Activated CD8-positive, alpha-beta memory T cell treated with anti-CD3 and anti-CD28 coated beads for 36 hours (primary cell): ENCODE measurements around the gene ARHGAP6. TPM values are rescaled to one million over a fixed set of nuclear protein-coding genes. Genes with fewer than 3 reads are reported as not detected.

Source experiments
- CTCF ChIA-PET: fragments of 350-600 bp; sonication (Branson Sonifier 250); formaldehyde crosslinking; loops from one replicate; lab custom pipeline; 2021; ENCODE audit warnings: antibody characterized with exemption; lab: Charles Lee
- POLR2A ChIA-PET: fragments of 350-600 bp; sonication (Branson Sonifier 250); formaldehyde crosslinking; loops from one replicate; lab custom pipeline; 2021; ENCODE audit warnings: antibody characterized with exemption; lab: Charles Lee
- total RNA-seq, 2 experiments: library from RNA; stranded (reverse); gene quantifications; one replicate each; pipeline ENCODE4 v1.2.3, GENCODE V29; 2021

Gene ARHGAP6
- total RNA-seq, 2 experiments from 2014 or later, result not detected

DNA sequence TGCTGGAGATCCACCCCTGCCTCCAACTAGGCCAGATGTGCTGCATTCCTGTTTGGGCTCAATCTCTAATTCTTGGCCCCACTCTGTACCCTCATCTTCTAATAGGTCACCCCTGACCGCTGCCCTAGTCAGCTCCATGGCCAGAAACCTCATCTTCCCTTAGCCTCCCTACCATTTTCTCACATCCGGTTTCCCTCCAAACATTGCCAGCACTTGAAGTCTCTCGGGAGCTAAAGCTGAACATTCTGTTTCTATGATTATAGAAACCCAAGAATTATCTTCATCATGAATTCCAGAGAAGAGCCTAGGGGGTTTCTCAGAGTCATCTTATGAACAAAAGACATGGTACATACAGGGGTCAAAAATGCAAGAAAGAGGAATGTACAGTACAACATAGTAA is 192.8 kb downstream of the ARHGAP6 start:
- ChIA-PET POLR2A (no interaction called here), CTCF (no interaction called here)

DNA sequence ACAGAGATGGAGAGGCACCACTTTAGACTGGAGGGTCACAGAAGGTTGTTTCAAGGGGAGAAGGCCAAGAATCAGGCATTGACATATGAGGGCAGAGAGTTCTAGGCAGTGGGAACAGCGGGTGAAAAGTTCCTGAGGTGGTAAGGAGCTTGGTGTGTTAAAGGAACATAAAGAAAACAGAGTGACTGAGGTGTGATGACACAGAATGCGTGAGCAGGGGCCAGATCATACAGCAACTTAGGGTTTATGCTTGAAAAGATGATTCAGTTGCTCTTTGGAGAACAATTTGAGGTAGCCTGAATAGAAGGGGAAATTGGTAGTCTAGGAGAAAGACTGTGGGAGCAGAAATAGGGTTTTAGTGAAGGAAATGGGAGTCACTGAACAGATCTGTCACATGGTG is 193.3 kb downstream of the ARHGAP6 start:
- CTCF ChIA-PET, result no interaction called here

DNA sequence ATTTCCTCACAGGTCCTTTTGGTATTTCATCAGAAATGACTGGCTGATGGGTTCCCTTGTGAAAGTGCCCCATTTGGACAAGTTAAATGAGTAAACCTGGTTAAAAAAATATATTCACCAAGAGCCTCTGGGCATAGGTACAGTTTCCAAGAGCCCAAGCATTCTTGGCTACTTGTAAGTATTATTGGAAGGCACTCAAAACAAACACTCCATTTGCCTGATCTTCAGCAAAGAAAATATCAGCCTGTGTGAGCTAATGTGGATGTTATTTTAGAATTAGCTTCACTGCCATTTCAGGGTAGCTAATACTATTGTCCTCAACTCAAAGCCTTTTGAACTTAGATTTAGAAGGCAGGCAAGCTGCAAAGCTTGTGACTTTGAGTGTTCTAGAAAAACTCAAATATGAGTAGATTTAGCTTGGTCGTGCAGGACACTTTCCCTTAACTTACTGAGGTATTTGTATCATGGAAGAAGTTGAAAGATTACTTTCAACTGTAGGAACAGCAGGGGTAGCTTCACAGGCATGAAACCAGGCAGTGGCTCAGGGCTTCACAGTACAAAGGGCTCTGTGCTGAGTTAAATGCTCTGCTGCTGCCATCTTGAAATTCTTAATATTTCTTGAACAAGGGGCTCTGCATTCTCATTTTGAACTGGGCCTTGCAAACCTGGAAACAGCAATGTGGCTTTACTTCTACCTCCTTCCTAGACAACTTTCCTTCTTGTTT is 195.3 kb downstream of the ARHGAP6 start:
- CTCF ChIA-PET, result no interaction called here
- POLR2A ChIA-PET, result no interaction called here

More for the DNA sequence above, 193.3 kb downstream of the ARHGAP6 start:
- POLR2A ChIA-PET, result no interaction called here

GRCh38 chrX:11465648-11466411 is 199.9 kb downstream of the ARHGAP6 start:
- ChIA-PET CTCF (no interaction called here), POLR2A (no interaction called here)

DNA sequence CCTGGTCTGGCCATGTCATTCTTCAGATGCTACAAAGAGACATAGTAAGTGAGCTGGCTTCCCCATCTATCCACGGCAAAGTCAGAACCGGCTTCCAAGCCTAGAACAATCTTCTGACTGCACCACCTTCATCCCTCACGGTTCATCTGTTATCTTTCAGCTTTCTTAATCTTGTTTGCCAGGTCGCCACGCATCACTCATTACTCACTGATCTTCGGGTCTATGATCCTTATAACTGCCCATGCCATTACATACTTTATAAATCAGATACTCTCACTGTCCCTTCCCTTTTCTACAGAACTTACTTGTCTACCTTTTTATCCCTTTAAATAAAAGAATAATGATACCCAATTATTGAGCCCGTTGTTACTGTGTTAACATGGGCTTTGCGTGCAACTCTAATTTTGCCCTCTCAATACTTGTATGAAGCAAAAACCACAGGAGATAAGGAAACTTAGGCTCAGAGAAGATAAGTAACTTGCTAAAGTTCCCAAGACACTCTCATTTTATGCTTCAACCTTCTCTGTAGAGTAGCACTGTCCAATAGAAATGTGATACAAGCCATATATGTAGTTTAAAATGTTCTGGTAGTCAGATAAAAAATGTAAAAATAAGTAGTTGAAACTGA is 200.8 kb downstream of the ARHGAP6 start:
- ChIA-PET CTCF (no interaction called here), POLR2A (no interaction called here)

- POLR2A ChIA-PET, result no interaction called here
- CTCF ChIA-PET, result no interaction called here
Measured at GRCh38 chrX:11464380-11464779, 201.3 kb downstream of the ARHGAP6 start.

DNA sequence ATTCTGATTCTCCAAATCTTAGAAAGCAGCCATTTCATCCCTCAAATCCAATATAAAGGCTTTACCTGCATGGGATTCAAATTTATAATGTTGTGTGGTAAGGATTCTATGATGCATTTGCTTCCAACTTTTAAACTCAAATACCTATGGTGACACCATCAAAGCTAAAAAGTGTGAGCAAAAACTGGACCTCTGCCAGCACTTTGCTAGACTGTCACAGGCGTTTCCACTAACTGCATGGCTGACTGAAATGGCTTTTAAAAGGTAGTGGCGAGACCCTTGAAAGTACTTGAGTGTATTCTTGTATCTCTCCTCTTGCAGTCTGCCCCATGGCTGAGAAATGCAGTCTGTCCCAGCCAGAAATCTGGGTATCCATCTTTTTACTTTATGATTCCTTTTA is 203.1 kb downstream of the ARHGAP6 start:
- CTCF ChIA-PET, result no interaction called here
- POLR2A ChIA-PET, result no interaction called here

- ChIA-PET POLR2A (no interaction called here), CTCF (no interaction called here)
Measured at GRCh38 chrX:11462136-11462535, 203.6 kb downstream of the ARHGAP6 start.

- CTCF ChIA-PET, result no interaction called here
- POLR2A ChIA-PET, result no interaction called here
Measured at GRCh38 chrX:11461201-11462001, 204.3 kb downstream of the ARHGAP6 start.

DNA sequence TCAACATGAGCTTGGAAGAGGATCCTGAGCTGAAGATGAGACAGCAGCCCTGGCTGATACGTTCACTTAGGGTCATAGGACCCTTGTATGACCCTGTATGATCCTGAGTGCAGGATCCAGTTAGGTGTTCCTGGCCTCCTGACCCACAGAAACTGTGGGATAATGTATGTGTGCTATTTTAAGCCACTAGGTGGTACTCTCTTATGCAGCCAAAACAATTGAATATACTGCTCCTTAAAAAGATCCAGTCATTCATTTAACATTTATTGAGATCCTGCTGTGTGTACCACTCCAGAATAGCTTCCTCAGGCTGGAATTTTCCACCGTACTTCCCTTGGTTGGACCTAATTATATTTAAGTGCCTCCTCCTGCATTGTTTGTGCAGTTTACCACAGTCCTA is 205.4 kb downstream of the ARHGAP6 start:
- POLR2A ChIA-PET, result no interaction called here
- CTCF ChIA-PET, result no interaction called here

- POLR2A ChIA-PET, result no interaction called here
- CTCF ChIA-PET, result no interaction called here
Measured at GRCh38 chrX:11458170-11458569, 207.6 kb downstream of the ARHGAP6 start.

GRCh38 chrX:11451151-11451550 is 214.6 kb downstream of the ARHGAP6 start:
- POLR2A ChIA-PET, result no interaction called here
- CTCF ChIA-PET, result no interaction called here

- ChIA-PET CTCF (no interaction called here), POLR2A (no interaction called here)
Measured at GRCh38 chrX:11450354-11450753, 215.4 kb downstream of the ARHGAP6 start.

DNA sequence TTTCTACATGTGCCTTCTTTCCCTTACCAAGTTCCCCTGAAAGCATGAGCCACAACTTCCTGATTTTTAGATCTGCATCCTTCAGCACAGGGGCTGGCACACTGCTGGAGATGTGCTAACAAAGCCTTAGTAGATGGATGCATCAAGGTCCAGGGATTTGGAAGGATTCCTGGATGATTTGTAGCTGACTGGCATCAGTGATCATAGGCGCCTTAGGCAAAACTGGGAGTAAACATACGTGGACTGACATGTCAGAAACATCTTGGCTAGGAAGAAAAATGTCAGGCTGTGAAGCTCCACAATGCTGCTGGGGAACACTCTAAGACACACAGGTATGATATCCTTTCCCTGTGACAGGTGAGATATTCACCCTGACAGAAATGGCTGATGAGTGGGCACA is 216.1 kb downstream of the ARHGAP6 start:
- ChIA-PET CTCF (no interaction called here), POLR2A (no interaction called here)

- CTCF ChIA-PET, result interaction anchor here (1.0 kb wide), 1 partner anchor 11 kb away, joined by 3 read pairs; no protein-coding TSS in a partner anchor
Measured at GRCh38 chrX:11447418-11447817, 218.3 kb downstream of the ARHGAP6 start.

GRCh38 chrX:11446949-11447348 is 218.8 kb downstream of the ARHGAP6 start:
- CTCF ChIA-PET, result interaction anchor here (1.0 kb wide), 1 partner anchor 11 kb away, joined by 3 read pairs; no protein-coding TSS in a partner anchor
- POLR2A ChIA-PET, result no interaction called here

More at GRCh38 chrX:11447418-11447817, 218.3 kb downstream of the ARHGAP6 start:
- POLR2A ChIA-PET, result no interaction called here

DNA sequence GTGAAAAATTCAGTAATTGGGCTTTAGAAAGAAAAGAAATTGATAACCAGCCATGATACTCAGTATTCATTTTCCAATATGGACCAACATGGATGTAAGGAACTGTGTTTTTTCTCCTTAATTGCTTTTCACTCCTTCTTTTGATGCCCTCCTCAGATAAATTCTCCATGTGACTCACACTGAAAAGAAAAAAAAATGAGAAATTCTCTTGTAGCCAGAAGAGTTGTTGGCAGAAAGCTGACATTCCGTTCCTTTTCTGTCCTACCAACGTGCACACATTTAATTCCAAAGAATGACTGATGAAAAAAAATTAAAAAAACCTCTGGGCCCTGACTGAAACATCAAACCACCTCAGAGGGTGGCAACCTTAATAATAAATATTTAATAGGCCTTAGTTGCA is 219.4 kb downstream of the ARHGAP6 start:
- CTCF ChIA-PET, result no interaction called here
- POLR2A ChIA-PET, result no interaction called here

DNA sequence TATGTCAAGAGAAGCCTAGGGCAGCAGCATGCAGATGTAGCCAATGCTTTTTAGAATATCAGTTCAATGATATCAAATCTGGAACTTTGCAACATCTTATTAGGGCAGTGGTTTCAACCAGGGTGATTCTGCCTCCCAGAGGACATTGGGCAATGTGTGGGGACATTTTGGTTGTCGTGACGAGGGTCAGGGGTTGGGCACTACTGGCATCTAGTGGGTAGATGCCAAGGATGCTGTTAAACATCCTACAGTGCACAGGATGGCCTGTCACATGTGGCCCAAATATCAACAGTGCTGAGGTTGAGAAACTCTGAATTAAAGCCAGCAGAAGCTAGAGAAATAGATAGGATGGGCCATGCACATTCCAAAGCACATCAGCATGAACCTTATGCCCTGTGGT is 220.2 kb downstream of the ARHGAP6 start:
- ChIA-PET POLR2A (no interaction called here), CTCF (no interaction called here)

- ChIA-PET POLR2A (no interaction called here), CTCF (no interaction called here)
Measured at GRCh38 chrX:11444052-11444451, 221.7 kb downstream of the ARHGAP6 start.

DNA sequence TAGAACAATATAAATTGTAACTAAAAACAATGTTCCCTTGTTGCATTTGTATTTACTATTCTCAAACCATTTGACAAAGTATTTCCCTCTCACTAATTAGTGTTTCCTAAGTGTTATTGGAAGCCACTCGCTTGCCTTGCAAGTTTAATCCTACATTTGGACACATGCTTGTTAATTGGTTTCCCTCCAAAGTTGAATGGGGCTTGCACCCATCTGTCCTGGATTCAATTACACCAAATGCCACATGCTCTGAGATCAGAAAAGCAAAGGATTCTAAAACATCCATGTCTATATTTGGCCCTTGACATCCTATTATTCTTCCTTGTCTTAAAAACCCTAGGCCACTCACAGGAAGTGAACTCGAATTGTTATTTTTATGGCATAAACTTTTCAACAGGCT is 225.9 kb downstream of the ARHGAP6 start:
- ChIA-PET CTCF (no interaction called here), POLR2A (no interaction called here)
